ENCODE data around the gene MSMP. TPM values are rescaled to one million over a fixed set of nuclear protein-coding genes. Genes with fewer than 3 reads are reported as not detected.

The MSMP gene
- total and polyA plus RNA-seq, 7 donors: 0.57 TPM; not detected in 6

- no peak for DNase-seq
- 93 to 98% methylated on average over 2 of the region's 2 CpGs for WGBS, 2 donors
Observed at GRCh38 chr9:35789541-35789940, 35.5 kb upstream of the MSMP start.

GRCh38 chr9:35783418-35783817 lies 29.3 kb upstream of the MSMP start:
- no peaks in the 10 kb centered on the region for H3K36me3 ChIP-seq
- no peak overlapping the region for H3K4me3 ChIP-seq
- TF ChIP-seq EP300 (IDR thresholded peaks at IDR 0.05): no peak
- no peak for TF ChIP-seq CTCF (IDR thresholded peaks at IDR 0.05)
- no peak for TF ChIP-seq POLR2AphosphoS5 (IDR thresholded peaks at IDR 0.05)
- no peak for TF ChIP-seq POLR2A (IDR thresholded peaks at IDR 0.05)
- intact Hi-C loops (cut with DNase I): no loop called here
- H3K9me3 ChIP-seq: no peaks in the 10 kb centered on the region
- DNase-seq: no peak
- no peaks in the 10 kb centered on the region for H3K4me1 ChIP-seq
- no peak overlapping the region for H3K27ac ChIP-seq
- H3K27me3 ChIP-seq: no peaks in the 10 kb centered on the region

More at GRCh38 chr9:35789541-35789940, 35.5 kb upstream of the MSMP start:
- H3K27me3 ChIP-seq: no peaks in the 10 kb centered on the region
- H3K4me3 ChIP-seq: no peak overlapping the region
- TF ChIP-seq EP300 (IDR thresholded peaks at IDR 0.05) (no peak), POLR2AphosphoS5 (IDR thresholded peaks at IDR 0.05) (no peak), CTCF (IDR thresholded peaks at IDR 0.05) (no peak), POLR2A (IDR thresholded peaks at IDR 0.05) (no peak)
- no peak overlapping the region for H3K27ac ChIP-seq
- peaks cover 0 to 39% (median 35%) of the 10 kb centered on the region in 4 donors for H3K4me1 ChIP-seq
- no peaks in the 10 kb centered on the region for H3K36me3 ChIP-seq
- intact Hi-C loops (cut with DNase I): no loop called here
- H3K9me3 ChIP-seq: no peaks in the 10 kb centered on the region

DNA sequence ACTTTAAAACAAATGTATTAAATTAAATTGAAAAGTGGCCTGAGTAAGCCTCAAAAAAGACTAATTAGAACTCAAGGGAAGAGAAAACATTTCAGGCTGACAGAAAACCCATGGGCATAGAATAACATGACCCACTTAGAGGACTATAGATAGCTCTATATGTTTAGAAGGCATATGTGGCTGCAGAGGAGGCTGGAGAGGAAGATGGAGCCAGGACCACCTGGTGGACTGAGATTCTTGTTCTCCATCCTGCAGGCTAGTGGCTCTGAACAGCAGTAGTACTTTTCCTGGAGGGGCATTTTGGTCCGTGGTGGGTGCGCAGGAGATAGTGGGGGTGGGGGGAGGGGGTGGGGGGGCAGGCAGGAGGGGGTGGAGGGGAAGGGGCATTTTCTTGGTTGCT lies 27.0 kb upstream of the MSMP start:
- no peaks in the 10 kb centered on the region for H3K36me3 ChIP-seq
- no peaks in the 10 kb centered on the region for H3K4me1 ChIP-seq
- TF ChIP-seq EP300 (IDR thresholded peaks at IDR 0.05) (no peak), POLR2AphosphoS5 (IDR thresholded peaks at IDR 0.05) (no peak)
- 77 to 85% methylated on average over 2 of the region's 2 CpGs for WGBS, 2 donors
- no peak overlapping the region for H3K4me3 ChIP-seq
- no peak for DNase-seq
- no peaks in the 10 kb centered on the region for H3K9me3 ChIP-seq
- no peaks in the 10 kb centered on the region for H3K27me3 ChIP-seq
- intact Hi-C loops (cut with DNase I): no loop called here
- H3K27ac ChIP-seq: no peak overlapping the region

DNA sequence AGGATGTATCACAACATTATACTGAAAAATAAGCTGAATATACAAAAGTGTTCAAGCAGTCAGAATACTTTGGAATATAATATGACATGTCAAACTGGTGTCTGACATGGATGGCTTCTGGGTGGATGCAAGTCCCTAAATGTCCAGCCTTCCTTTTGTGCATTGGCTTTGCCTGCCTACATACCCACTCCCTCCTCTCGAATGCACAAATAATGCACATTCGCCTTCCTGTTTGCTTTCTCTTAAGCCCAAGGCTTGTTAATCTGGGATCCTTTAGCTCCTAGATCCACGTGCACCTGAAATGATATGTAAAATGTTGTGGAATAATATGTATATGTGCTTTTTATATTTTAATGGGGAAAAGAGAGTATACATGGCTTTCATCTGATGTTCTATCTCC lies 24.4 kb upstream of the MSMP start:
- DNase-seq: no peak
- H3K4me1 ChIP-seq: no peaks in the 10 kb centered on the region
- no peak overlapping the region for H3K27ac ChIP-seq
- H3K9me3 ChIP-seq: no peaks in the 10 kb centered on the region
- H3K36me3 ChIP-seq: no peaks in the 10 kb centered on the region
- TF ChIP-seq EP300 (IDR thresholded peaks at IDR 0.05) (no peak), POLR2AphosphoS5 (IDR thresholded peaks at IDR 0.05) (no peak), CTCF (IDR thresholded peaks at IDR 0.05) (no peak), POLR2A (IDR thresholded peaks at IDR 0.05) (no peak)
- WGBS, 2 donors: 90 to 92% methylated on average over 3 of the region's 3 CpGs
- no peaks in the 10 kb centered on the region for H3K27me3 ChIP-seq
- H3K4me3 ChIP-seq: no peak overlapping the region
- intact Hi-C loops (cut with DNase I): no loop called here

DNA sequence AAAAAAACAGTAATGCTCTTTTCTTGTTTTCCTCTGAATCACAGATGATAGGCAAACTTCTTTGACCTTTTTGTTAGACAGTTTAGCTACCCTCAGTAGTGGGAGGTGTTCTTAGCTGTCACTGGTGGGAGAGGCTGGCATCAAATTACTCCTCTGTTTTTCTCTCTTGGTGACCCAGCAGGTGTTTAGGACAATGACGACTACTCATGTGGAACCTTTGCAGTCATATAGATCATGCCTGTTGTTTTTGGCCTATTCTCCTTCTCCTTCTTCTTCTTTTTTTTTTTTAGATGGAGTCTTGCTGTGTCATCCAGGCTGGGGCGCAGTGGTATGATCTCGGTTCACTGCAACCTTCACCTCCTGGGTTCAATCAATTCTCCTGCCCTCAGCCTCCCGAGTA lies 21.9 kb upstream of the MSMP start:
- intact Hi-C loops (cut with DNase I): no loop called here
- 70 to 74% methylated on average over 4 of the region's 4 CpGs for WGBS, 2 donors
- Histone ChIP-seq H3K4me1 (peaks cover 0 to 11% (median 8%) of the 10 kb centered on the region in 4 donors), H3K9me3 (no peaks in the 10 kb centered on the region), H3K4me3 (no peak overlapping the region), H3K36me3 (no peaks in the 10 kb centered on the region), H3K27ac (no peak overlapping the region), H3K27me3 (no peaks in the 10 kb centered on the region)
- no peak for TF ChIP-seq POLR2A (IDR thresholded peaks at IDR 0.05)
- no peak for TF ChIP-seq POLR2AphosphoS5 (IDR thresholded peaks at IDR 0.05)
- TF ChIP-seq CTCF (IDR thresholded peaks at IDR 0.05): no peak
- TF ChIP-seq EP300 (IDR thresholded peaks at IDR 0.05): no peak
- no peak for DNase-seq
